MCF 10A (cell line): ENCODE measurements around the gene PPP1R1B. TPM values are rescaled to one million over a fixed set of nuclear protein-coding genes. Genes with fewer than 3 reads are reported as not detected.
"Not testable (repeated sequence)": the region's sequence is repeated elsewhere in the genome, so short reads cannot be mapped to it uniquely, and the experiment has no call there.

Source experiments
- BruUV-seq: library from RNA; stranded (reverse); fragments of 400-500 nt; replicated peaks from 2 replicates; lab custom pipeline; 2021; lab: Mats Ljungman, UMichigan
- CTCF ChIA-PET: fragments of 300-600 bp; sonication (Branson Sonifier 250); formaldehyde crosslinking; extraction: SDS; loops from one replicate; lab custom pipeline; 2021; ENCODE audit warnings: antibody characterized with exemption, inconsistent platforms; lab: Yijun Ruan, JAX
- POLR2A ChIA-PET: fragments of 300-600, 350-650 bp; sonication (Branson Sonifier 250); formaldehyde crosslinking; extraction: SDS; loops from one replicate; lab custom pipeline; 2020; ENCODE audit warnings: antibody characterized with exemption, inconsistent platforms; lab: Yijun Ruan, JAX
- DNase-seq: peaks from one replicate; pipeline ENCODE4 v3.0.0-alpha.2; 2018; ENCODE audit not compliant: unreplicated experiment
- H3K27ac Mint-ChIP-seq: one replicate; pipeline ENCODE4 v1.8.0; 2022; ENCODE audit warnings: mild to moderate bottlenecking, low read depth, mixed read lengths; ENCODE audit not compliant: unreplicated experiment
- H3K27me3 Mint-ChIP-seq: one replicate; pipeline ENCODE4 v1.8.0; 2022; ENCODE audit warnings: mixed read lengths; ENCODE audit not compliant: insufficient read depth, unreplicated experiment
- H3K36me3 Mint-ChIP-seq: one replicate; pipeline ENCODE4 v1.8.0; 2022; ENCODE audit warnings: mild to moderate bottlenecking, moderate library complexity, mixed read lengths; ENCODE audit not compliant: insufficient read depth, unreplicated experiment
- H3K4me1 Mint-ChIP-seq: one replicate; pipeline ENCODE4 v1.8.0; 2022; ENCODE audit warnings: mixed read lengths; ENCODE audit not compliant: insufficient read depth, unreplicated experiment
- H3K4me3 Mint-ChIP-seq: one replicate; pipeline ENCODE4 v1.8.0; 2022; ENCODE audit warnings: mild to moderate bottlenecking, moderate library complexity, mixed read lengths; ENCODE audit not compliant: unreplicated experiment
- H3K9me3 Mint-ChIP-seq: one replicate; pipeline ENCODE4 v1.8.0; 2022; ENCODE audit warnings: mixed read lengths; ENCODE audit not compliant: unreplicated experiment
- intact Hi-C: fragments of 100-400 bp; cut with micrococcal nuclease; formaldehyde crosslinking; loops from 2 replicates; pipeline ENCODE4 v1.14.1; 2022
- total RNA-seq: library from RNA; stranded (reverse); gene quantifications from 2 replicates; pipeline ENCODE4 v1.2.3, GENCODE V29; 2022
- TF ChIP-seq, protein P1 (sequence below): fragments of 200-600 bp; IDR thresholded peaks from one replicate; pipeline ENCODE4 v1.8.0; 2022; ENCODE audit warnings: antibody characterized with exemption, mild to moderate bottlenecking; ENCODE audit not compliant: unreplicated experiment

PPP1R1B gene
- total RNA-seq, 1 experiment from 2014 or later: not detected

DNA sequence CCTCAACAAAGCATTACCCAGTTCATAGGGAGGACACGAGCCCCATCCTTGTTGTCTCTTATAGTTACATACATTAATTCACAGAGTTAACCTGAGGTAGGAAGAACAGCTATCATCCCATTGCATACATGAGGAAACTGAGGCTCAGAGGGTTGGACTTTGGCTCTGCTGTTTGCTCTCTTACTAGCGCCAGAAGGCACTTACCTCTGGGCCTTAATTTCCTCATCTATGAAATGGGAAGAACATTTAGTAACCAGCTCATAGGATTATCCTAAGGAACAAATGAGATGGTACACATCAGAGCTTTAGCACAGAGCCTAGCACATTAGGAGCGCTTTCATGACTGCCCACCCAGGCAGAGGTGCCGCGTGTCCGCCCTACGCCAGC lies 46.7 kb upstream of the PPP1R1B start:
- Mint-ChIP-seq H3K27me3 (peaks cover 12% of the 10 kb centered on the region), H3K36me3 (no peaks in the 10 kb centered on the region), H3K9me3 (no peaks in the 10 kb centered on the region), H3K4me1 (no peaks in the 10 kb centered on the region), H3K4me3 (no peak overlapping the region), H3K27ac (no peak overlapping the region)
- POLR2A ChIA-PET: no interaction called here
- BruUV-seq: no TSS peak
- TF ChIP-seq, protein P1, sequence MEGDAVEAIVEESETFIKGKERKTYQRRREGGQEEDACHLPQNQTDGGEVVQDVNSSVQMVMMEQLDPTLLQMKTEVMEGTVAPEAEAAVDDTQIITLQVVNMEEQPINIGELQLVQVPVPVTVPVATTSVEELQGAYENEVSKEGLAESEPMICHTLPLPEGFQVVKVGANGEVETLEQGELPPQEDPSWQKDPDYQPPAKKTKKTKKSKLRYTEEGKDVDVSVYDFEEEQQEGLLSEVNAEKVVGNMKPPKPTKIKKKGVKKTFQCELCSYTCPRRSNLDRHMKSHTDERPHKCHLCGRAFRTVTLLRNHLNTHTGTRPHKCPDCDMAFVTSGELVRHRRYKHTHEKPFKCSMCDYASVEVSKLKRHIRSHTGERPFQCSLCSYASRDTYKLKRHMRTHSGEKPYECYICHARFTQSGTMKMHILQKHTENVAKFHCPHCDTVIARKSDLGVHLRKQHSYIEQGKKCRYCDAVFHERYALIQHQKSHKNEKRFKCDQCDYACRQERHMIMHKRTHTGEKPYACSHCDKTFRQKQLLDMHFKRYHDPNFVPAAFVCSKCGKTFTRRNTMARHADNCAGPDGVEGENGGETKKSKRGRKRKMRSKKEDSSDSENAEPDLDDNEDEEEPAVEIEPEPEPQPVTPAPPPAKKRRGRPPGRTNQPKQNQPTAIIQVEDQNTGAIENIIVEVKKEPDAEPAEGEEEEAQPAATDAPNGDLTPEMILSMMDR: no peak
- intact Hi-C loops: no loop called here
- CTCF ChIA-PET: interaction anchor here (0.6 to 1.2 kb wide), 3 partner anchors 9 to 616 kb away, joined by 3 read pairs; no protein-coding TSS in a partner anchor
- no peak for DNase-seq

DNA sequence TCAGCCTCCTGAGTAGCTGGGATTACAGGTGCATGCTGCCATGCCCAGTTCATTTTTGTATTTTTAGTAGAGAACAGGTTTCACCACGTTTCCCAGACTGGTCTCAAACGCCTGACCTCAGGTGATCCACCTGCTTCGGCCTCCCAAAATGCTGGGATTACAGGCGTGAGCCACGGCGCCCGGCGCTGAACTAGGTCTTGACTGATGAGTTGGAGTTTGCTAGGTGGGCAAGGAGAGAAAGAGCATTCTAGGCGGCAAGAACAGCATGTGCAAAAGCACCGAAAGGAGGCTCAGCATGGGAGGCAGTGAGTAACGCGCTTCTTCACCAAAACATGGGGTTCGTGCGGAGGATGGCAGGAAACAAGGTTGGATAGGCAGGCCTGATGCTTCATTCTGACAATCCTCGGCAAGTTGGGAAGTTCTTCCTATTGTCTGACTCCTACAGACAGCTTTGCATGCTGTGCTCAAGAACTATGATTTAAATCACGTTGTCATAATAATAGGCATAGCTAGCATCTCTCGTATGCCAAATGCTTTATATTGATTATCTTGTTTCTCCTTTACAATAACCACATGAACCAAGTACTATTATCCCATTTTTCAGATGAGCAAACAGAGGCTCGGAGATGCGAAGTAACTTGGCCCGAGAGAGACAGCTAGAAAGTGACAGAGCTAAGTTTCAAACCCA lies 45.5 kb upstream of the PPP1R1B start:
- DNase-seq: no peak
- Mint-ChIP-seq H3K27ac (no peak overlapping the region), H3K9me3 (no peaks in the 10 kb centered on the region), H3K36me3 (no peaks in the 10 kb centered on the region), H3K4me3 (no peak overlapping the region), H3K4me1 (no peaks in the 10 kb centered on the region), H3K27me3 (peaks cover 12% of the 10 kb centered on the region)
- TF ChIP-seq, protein P1: no peak
- ChIA-PET CTCF (no interaction called here), POLR2A (no interaction called here)
- intact Hi-C loops: no loop called here
- no TSS peak for BruUV-seq

DNA sequence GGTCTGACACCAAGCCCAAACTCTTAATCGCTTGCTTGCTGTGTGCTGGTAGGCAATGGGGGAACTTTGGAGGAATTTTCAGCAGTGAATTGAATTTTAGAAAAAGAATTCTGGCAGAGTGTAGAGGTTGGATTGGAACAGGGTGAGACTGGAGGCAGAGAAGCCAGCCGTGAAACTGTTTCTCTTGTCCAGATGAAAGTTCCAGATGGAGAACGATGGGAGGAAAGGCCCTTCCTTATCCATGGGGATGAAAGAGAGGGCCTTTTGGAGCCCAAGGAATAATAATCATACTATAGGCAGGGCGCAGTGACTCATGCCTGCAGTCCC lies 45.0 kb upstream of the PPP1R1B start:
- no peaks in the 10 kb centered on the region for H3K4me1 Mint-ChIP-seq
- no TSS peak for BruUV-seq
- no peak overlapping the region for H3K4me3 Mint-ChIP-seq
- no peaks in the 10 kb centered on the region for H3K9me3 Mint-ChIP-seq
- DNase-seq: no peak
- CTCF ChIA-PET: no interaction called here
- intact Hi-C loops: no loop called here
- TF ChIP-seq, protein P1: no peak
- no peak overlapping the region for H3K27ac Mint-ChIP-seq
- H3K27me3 Mint-ChIP-seq: peaks cover 15% of the 10 kb centered on the region
- H3K36me3 Mint-ChIP-seq: no peaks in the 10 kb centered on the region
- POLR2A ChIA-PET: no interaction called here

DNA sequence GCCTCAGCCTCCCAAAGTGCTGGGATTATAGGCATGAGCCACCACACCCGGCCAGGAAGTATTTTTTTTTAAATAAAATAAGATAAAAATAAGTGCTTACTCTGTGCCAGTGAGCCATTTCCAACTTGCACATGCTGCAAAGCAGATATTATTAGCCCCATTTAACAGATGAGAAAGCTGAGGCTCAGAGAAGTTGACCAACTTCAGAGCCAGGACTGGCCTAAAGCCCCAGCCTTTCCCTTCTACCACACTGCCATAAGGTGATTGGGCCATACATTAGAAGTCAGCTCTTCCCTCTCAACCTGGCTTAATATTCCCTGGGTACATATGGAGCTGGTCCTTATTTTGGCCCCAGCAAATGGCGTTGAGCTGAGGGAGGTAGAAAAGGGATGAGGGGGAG lies 44.1 kb upstream of the PPP1R1B start:
- H3K36me3 Mint-ChIP-seq: no peaks in the 10 kb centered on the region
- H3K9me3 Mint-ChIP-seq: no peaks in the 10 kb centered on the region
- H3K27me3 Mint-ChIP-seq: peaks cover 25% of the 10 kb centered on the region
- intact Hi-C loops: no loop called here
- H3K4me3 Mint-ChIP-seq: no peak overlapping the region
- no peaks in the 10 kb centered on the region for H3K4me1 Mint-ChIP-seq
- H3K27ac Mint-ChIP-seq: no peak overlapping the region
- POLR2A ChIA-PET: interaction anchor here (1.4 kb wide), 1 partner anchor 10 kb away, joined by 6 read pairs; no protein-coding TSS in a partner anchor
- CTCF ChIA-PET: no interaction called here
- no TSS peak for BruUV-seq
- TF ChIP-seq, protein P1: no peak
- DNase-seq: no peak

DNA sequence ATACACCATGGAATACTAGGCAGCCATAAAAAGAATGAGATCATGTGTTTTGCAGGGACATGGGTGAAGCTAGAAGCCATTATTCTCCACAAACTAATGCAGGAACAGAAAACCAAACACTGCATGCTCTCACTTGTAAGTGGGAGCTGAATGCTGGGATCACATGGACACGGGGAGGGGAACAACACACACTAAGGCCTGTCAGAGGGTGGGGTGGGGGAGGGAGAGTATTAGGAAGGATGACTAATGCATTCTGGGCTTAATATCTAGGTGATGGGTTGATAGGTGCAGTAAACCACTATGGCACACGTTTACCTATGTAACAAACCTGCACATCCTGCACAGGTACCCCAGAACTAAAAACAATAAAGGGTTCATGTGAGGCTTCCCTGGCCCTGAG lies 36.6 kb upstream of the PPP1R1B start:
- H3K36me3 Mint-ChIP-seq, H3K4me1 Mint-ChIP-seq, H3K4me3 Mint-ChIP-seq, DNase-seq, BruUV-seq, CTCF ChIA-PET, H3K27ac Mint-ChIP-seq, H3K9me3 Mint-ChIP-seq, intact Hi-C loops: not testable (repeated sequence)
- POLR2A ChIA-PET: interaction anchor here (1.0 kb wide), 1 partner anchor 23 kb away, joined by 3 read pairs; no protein-coding TSS in a partner anchor
- peaks cover 63% of the 10 kb centered on the region for H3K27me3 Mint-ChIP-seq
